ENCODE measurements around the gene RPS14. TPM values are rescaled to one million over a fixed set of nuclear protein-coding genes. Genes with fewer than 3 reads are reported as not detected.
"Not testable (repeated sequence)": the region's sequence is repeated elsewhere in the genome, so short reads cannot be mapped to it uniquely, and the experiment has no call there.

Gene RPS14
- total RNA-seq, 2 experiments from 2014 or later, result 2,151 to 2,478 TPM

GRCh38 chr5:150488519-150489359 is 39.2 kb upstream of the RPS14 start:
- Mint-ChIP-seq H3K9me3 (no peaks in the 10 kb centered on the region), H3K36me3 (ENCODE audit: low read depth) (no peaks in the 10 kb centered on the region), H3K27ac (no peak overlapping the region), H3K4me3 (no peak overlapping the region), H3K27me3 (peaks cover 15% of the 10 kb centered on the region), H3K4me1 (peaks cover 9% of the 10 kb centered on the region)
- no peak for DNase-seq
- ChIA-PET POLR2A (no interaction called here), CTCF (interaction anchor here (1.4 kb wide), 1 partner anchor 9 kb away, joined by 4 read pairs; no protein-coding TSS in a partner anchor)

- ChIA-PET CTCF (interaction anchor here (0.9 to 1.4 kb wide), 2 partner anchors 11 to 158 kb away, joined by 3 to 4 read pairs; no protein-coding TSS in a partner anchor), POLR2A (no interaction called here)
- Mint-ChIP-seq H3K4me3 (peak overlapping the region; percentile 45), H3K27ac (no peak overlapping the region), H3K9me3 (no peaks in the 10 kb centered on the region), H3K27me3 (peaks cover 17% of the 10 kb centered on the region), H3K36me3 (ENCODE audit: low read depth) (no peaks in the 10 kb centered on the region), H3K4me1 (peaks cover 9% of the 10 kb centered on the region)
- DNase-seq, result no peak
Observed at GRCh38 chr5:150487199-150488061, 37.9 kb upstream of the RPS14 start.

DNA sequence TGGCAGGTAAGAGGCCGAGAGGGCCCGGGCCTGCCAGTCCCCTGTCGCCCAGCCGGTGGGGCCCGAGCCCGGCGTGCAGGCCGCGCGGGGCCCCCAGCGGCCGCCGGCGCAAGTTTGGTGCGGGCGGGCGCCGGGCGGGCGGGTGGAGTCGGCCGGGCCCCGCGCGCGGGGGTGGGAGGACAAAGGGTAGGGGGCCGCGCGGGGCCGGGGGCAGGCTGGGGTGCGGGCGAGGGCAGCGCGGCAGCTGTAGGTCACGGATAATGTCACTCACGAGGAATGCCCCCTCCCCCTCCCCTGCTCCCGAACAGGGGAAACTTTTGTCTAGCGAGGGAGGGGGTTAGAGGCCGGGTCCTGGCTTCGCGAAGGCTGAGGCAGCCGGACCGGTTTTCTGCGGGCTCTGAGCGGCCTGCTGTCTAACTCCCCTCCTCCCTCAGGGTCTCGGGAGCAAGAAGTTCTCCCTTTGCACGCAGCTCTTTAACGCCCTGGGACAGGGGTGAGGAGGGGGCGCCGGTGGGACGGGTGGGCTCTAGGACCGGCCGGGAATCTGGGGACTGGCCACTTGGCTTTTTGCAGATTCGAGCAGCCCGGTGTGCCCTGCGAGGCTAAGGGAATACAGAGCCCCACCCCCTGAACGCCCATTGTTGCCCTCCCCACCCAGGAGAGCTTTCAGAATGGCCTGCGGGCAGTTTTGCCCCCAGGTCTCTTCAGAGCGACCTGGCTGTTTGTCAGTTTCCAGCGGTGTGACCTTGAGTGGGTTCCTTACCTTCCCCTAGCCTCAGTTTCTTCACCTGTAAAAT is 37.1 kb upstream of the RPS14 start:
- H3K4me3 Mint-ChIP-seq, result peak overlapping the region; percentile 45
- DNase-seq, result peak; percentile 14
- peaks cover 9% of the 10 kb centered on the region for H3K4me1 Mint-ChIP-seq
- H3K27me3 Mint-ChIP-seq, result peaks cover 17% of the 10 kb centered on the region
- no peaks in the 10 kb centered on the region for H3K9me3 Mint-ChIP-seq
- POLR2A ChIA-PET, result no interaction called here
- CTCF ChIA-PET, result interaction anchor here (0.9 to 1.6 kb wide), 2 partner anchors 11 to 159 kb away, joined by 3 to 4 read pairs; no protein-coding TSS in a partner anchor
- no peaks in the 10 kb centered on the region for H3K36me3 Mint-ChIP-seq (ENCODE audit: low read depth)
- H3K27ac Mint-ChIP-seq, result peak overlapping the region; percentile 5

DNA sequence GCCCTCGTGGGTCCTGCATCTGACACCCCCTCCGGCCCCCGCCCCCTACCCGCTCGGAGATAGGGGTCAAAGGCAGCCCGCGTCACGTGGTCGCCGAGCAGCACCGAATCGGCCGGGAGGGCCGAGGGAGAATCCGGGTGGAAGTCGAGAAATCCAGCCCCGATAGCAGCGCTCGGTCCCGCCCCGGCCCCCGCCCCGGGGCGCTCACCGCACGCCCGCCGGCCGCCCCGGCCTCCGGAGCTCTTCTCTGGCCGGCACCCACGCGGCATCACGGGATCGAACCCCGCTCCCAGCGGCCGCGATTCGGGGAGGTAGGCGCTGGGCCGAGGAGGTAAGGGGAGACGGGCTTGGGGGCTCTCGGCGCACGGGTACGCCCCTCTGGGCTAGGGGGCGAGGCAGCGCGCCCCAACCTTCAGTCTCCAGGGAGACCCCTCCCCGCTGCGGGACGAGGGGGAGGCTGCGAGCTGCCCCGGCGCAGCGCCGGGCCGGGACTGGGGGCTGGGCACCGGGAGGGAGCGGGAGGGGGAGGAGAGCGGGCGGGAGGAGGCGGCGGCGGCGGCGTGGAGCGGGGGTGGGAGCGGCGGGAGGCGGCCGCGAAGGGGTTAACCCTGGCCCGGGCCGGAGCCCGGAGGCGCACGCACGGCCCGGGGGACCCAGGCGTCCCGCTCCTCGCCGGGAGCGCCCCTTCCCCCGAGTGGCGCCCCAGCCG is 36.3 kb upstream of the RPS14 start:
- CTCF ChIA-PET, result interaction anchor here (0.6 to 1.6 kb wide), 4 partner anchors 11 to 143 kb away, joined by 3 to 5 read pairs (median 4); no protein-coding TSS in a partner anchor

DNA sequence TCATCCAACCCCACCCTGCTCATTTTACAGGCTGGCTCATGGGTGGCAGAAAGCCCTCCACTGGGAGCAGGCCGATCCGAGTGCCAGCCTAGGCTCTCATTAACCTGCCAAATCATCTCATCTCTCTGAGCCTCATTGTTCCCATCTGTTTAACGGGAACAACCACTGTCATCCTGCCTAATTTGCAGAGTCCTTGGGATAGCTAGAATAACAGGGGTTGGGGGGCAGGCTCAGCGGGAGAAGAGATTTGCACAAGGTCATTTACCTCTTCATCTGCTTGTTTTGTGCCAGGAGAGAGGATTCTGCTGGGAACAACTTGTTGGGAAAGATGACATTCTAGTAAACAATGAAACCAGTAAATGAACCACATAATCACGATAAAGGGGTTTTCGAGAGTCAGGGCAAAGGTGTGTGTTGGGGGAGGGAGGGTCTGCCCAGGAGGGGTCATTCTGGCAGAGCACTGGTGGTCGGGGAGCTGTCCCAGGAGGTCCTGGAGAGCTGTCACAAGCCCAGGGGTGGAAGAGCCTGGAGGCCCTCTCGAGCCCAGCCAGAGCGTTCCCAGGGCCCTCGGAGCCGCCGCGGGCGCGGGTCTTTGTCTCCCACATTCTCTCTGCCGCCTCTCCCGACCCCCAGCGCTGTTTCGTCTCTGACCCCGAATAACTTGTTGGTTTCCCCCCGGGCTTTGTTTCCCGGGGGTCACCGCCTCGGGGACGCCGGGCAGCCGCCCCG is 35.6 kb upstream of the RPS14 start:
- POLR2A ChIA-PET, result no interaction called here
- no peak for DNase-seq
- Mint-ChIP-seq H3K27ac (no peak overlapping the region), H3K4me3 (peak overlapping the region; percentile 66), H3K27me3 (peaks cover 17% of the 10 kb centered on the region), H3K9me3 (no peaks in the 10 kb centered on the region), H3K36me3 (ENCODE audit: low read depth) (no peaks in the 10 kb centered on the region), H3K4me1 (peaks cover 9% of the 10 kb centered on the region)
- CTCF ChIA-PET, result interaction anchor here (0.6 to 1.6 kb wide), 4 partner anchors 12 to 143 kb away, joined by 3 to 5 read pairs (median 4); no protein-coding TSS in a partner anchor

More for the DNA sequence above, 36.3 kb upstream of the RPS14 start:
- DNase-seq, result peak; percentile 12
- Mint-ChIP-seq H3K9me3 (no peaks in the 10 kb centered on the region), H3K27ac (no peak overlapping the region), H3K4me3 (no peak overlapping the region), H3K27me3 (peaks cover 17% of the 10 kb centered on the region), H3K36me3 (ENCODE audit: low read depth) (no peaks in the 10 kb centered on the region), H3K4me1 (peaks cover 9% of the 10 kb centered on the region)
- POLR2A ChIA-PET, result no interaction called here

- CTCF ChIA-PET, result interaction anchor here (0.8 to 1.0 kb wide), 2 partner anchors 9 kb away, joined by 3 read pairs; no protein-coding TSS in a partner anchor
Observed at GRCh38 chr5:150481972-150482406, 32.5 kb upstream of the RPS14 start.

DNA sequence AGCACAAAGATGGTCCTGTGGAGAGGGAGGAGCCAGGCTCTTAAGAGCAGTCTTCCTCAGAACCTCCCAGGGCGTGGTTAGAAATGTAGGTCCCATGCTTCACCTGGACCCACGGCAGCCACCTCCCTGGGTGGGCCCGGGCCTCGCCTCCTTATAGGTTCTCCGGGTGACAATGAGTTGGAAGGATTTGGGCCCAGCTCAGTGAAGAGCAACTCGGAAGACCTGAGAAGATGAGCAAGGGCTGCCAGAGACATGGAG is 32.1 kb upstream of the RPS14 start:
- Mint-ChIP-seq H3K4me1 (peaks cover 2% of the 10 kb centered on the region), H3K36me3 (ENCODE audit: low read depth) (no peaks in the 10 kb centered on the region), H3K4me3 (no peak overlapping the region), H3K27ac (no peak overlapping the region), H3K9me3 (no peaks in the 10 kb centered on the region), H3K27me3 (peaks cover 12% of the 10 kb centered on the region)
- ChIA-PET CTCF (interaction anchor here (1.0 kb wide), 1 partner anchor 9 kb away, joined by 3 read pairs; no protein-coding TSS in a partner anchor), POLR2A (no interaction called here)
- no peak for DNase-seq

More at GRCh38 chr5:150481972-150482406, 32.5 kb upstream of the RPS14 start:
- peaks cover 13% of the 10 kb centered on the region for H3K27me3 Mint-ChIP-seq
- H3K9me3 Mint-ChIP-seq, result no peaks in the 10 kb centered on the region
- no peak for DNase-seq
- POLR2A ChIA-PET, result no interaction called here
- H3K4me1 Mint-ChIP-seq, result peaks cover 3% of the 10 kb centered on the region
- H3K4me3 Mint-ChIP-seq, result no peak overlapping the region
- H3K27ac Mint-ChIP-seq, result no peak overlapping the region
- H3K36me3 Mint-ChIP-seq (ENCODE audit: low read depth), result no peaks in the 10 kb centered on the region

- POLR2A ChIA-PET, result no interaction called here
- CTCF ChIA-PET, result interaction anchor here (0.6 to 1.6 kb wide), 3 partner anchors 23 to 64 kb away, joined by 3 to 4 read pairs (median 3); partner anchors contain the start of gene RPS14
- H3K36me3 Mint-ChIP-seq (ENCODE audit: low read depth), result no peaks in the 10 kb centered on the region
- no peak overlapping the region for H3K27ac Mint-ChIP-seq
- H3K4me3 Mint-ChIP-seq, result no peak overlapping the region
- no peaks in the 10 kb centered on the region for H3K9me3 Mint-ChIP-seq
- H3K4me1 Mint-ChIP-seq, result no peaks in the 10 kb centered on the region
- H3K27me3 Mint-ChIP-seq, result peaks cover 6% of the 10 kb centered on the region
- no peak for DNase-seq
Observed at GRCh38 chr5:150479416-150479815, 29.9 kb upstream of the RPS14 start.

DNA sequence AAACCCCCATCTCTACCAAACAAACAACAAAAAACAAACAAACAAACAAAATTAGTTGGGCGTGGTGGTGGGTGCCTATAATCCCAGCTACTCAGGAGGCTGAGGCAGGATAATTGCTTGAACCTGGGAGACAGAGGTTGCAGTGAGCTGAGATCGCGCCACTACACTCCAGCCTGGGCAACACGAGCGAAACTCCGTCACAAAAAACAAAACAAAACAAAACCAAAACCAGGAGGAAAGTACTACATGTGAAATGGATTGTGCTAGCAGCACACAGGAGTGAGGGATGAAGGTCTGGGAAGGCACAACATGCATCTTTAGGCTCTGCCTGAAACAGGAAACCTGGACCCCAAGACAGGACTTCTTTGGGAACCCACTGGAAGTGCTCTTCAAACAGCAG is 27.0 kb upstream of the RPS14 start:
- DNase-seq; POLR2A ChIA-PET; H3K4me1 Mint-ChIP-seq; H3K9me3 Mint-ChIP-seq; H3K27ac Mint-ChIP-seq; H3K36me3 Mint-ChIP-seq (ENCODE audit: low read depth); CTCF ChIA-PET; H3K27me3 Mint-ChIP-seq; H3K4me3 Mint-ChIP-seq: not testable (repeated sequence)

DNA sequence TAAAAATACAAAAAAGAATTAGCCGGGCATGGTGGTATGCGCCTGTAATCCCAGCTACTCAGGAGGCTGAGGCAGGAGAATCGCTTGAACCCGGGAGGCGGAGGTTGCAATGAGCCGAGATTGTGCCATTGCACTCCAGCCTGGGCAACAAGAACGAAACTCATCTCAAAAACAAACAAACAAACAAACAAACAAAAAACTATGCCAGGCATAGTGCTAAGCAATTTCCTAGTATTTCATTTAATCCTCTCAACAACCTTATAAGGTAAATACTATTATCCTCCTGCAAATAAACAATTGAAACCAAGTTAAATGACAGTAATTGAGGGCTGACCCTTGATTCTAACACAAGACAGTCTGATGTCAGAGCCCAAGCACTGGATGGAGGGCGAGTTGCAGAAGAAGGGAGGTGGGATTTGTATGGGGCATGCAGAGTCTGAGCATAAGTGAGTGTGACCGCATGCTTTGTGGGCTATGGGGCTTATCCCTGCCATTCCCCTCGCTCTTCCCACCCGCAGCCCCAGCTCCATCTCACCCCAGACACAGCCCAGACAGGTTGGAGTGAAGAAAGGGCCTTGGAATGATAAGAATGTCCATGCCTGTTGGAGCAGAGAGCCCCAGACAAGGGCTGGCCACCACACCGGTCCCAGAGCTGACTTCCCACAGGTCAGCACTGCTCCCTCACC is 24.3 kb upstream of the RPS14 start:
- Mint-ChIP-seq H3K36me3 (ENCODE audit: low read depth) (no peaks in the 10 kb centered on the region), H3K9me3 (no peaks in the 10 kb centered on the region), H3K4me1 (no peaks in the 10 kb centered on the region), H3K27ac (no peak overlapping the region), H3K4me3 (no peak overlapping the region), H3K27me3 (no peaks in the 10 kb centered on the region)
- ChIA-PET CTCF (no interaction called here), POLR2A (no interaction called here)
- no peak for DNase-seq

DNA sequence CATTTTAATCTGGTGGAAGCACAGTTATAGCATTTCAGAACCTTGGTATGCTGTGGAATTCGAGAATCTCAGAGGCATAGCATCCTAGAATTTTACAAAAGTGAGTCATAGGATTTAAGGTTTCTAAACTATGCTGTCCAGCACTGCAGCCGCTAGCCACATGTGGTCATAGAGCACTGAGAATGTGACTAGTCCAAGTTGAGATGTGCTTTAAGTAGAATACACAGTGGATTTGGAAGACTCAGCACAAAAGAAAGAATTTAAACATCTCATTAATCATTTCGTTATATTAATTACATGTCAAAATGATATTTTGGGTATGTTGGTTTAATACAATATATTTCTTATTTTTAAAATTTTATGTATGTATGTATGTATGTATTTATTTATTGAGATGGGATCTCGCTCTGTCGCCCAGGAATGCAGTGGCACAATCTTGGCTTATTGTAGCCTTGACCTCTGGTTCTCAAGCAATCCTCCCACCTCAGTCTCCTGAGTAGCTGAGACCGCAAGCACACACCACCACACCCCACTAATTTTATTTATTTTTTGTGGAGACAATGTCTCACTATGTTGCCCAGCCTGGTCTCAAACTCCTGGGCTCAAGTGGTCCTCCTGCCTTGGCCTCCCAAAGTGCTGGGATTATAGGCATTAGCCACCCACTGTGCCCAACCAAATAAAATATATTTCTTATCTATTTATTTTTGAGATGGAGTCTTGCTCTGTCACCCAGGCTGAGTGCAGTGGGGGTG is 20.4 kb upstream of the RPS14 start:
- no peak for DNase-seq
- Mint-ChIP-seq H3K27ac (no peak overlapping the region), H3K9me3 (no peaks in the 10 kb centered on the region), H3K4me1 (no peaks in the 10 kb centered on the region), H3K27me3 (no peaks in the 10 kb centered on the region), H3K36me3 (ENCODE audit: low read depth) (no peaks in the 10 kb centered on the region), H3K4me3 (no peak overlapping the region)
- ChIA-PET POLR2A (no interaction called here), CTCF (no interaction called here)

All from activated CD4-positive, alpha-beta T cell treated with anti-CD3 and anti-CD28 coated beads, Interleukin-2, amount 10 ng/mL, durations not matched to agents 7 days and 5 days (primary cell).